NCI-H1092 (cell line): ENCODE results near the gene SELENOV.

ENCODE experiments used
- DNase-seq: peaks from one replicate; lab custom pipeline; 2025; lab: John Stamatoyannopoulos, UW

SELENOV gene

GRCh38 chr19:39520541-39521484, 5.9 kb downstream of the SELENOV start:
- DNase-seq, result no peak

GRCh38 chr19:39524495-39524894, 9.6 kb downstream of the SELENOV start:
- DNase-seq, result no peak

DNA sequence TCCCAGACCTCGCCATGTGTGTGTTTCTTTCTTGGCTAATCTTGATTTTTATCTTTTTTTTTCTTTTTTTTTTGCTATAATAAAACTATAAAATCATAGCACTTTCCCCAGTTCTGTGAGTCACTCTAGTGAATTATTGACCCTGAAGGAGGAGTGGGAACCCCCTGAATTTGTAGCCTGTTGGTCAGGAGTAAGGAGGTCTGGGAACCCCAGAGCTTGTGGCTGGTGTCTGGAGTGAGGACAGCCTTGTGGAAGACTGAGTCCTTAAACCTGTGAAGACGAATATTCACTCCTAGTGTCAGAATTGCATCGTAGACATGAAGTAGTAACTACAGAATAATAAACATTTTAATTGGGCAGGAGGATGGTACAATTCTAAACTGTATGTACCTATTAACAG, 10.3 kb downstream of the SELENOV start:
- DNase-seq, result no peak

- DNase-seq, result no peak
Observed at GRCh38 chr19:39531834-39532232, 16.9 kb downstream of the SELENOV start.

DNA sequence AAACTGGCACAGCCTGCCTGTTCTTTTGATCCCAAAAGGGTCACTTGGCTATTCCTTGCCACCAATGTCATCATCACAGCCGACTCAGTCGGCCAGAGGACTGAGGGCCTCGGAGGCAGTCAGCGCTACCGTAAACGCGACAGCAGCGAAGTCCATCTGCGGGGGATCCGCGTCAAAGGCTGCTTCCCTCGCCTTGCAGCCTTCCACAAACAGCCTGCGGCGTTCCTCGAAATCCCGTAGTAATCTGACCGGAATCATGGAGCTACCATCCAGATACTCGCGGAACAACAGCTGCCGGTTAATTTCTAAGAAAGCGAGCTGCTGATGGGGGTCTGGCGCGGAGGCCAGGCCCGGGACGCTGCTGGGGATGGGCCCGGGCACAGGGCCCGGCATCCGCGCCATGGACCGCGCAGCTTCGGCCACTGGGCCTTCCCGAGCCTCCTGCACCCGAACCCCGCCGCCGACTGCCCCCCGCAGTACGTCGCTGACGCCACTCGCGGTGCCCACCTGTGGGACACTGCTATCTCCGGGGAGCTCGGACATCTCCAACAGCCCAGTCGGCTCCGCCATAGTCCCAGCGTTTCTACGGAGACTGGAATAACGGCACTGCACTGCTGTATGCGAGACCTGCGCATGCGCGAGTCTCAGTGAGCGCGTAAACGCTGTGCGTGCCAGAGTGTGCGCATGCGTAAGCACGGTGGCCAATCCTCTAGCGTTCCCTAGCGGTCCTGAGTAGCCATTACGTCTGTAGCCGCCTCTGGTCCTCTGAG, 17.5 kb downstream of the SELENOV start, which contains the start of gene EID2B:
Gene EID2B, minus strand, starts transcription at position 620 of the 770 bp plus-strand sequence. Its CDS starts 50 bp downstream, at position 570.
- peak; percentile 93 for DNase-seq

GRCh38 chr19:39533003-39533512, 18.1 kb downstream of the SELENOV start:
- no peak for DNase-seq

DNA sequence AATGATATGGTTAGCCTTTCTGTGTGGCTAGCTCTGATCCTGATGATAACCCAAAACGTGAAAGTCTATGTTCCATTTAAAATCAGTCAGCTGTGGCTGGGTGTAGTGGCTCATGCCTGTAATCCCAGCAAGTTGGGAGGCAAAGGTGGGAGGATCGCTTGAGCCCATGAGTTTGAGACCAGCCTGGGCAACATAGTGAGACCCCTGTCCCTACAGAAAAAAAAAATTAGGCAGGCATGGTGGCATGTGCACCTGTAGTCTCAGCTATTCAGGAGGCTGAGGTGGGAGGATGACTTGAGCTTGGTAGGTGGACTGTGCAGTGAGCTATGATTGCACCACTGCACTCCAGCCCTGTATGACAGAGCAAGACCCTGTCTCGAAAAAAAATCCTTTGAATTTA, 18.9 kb downstream of the SELENOV start:
- DNase-seq, result no peak

DNA sequence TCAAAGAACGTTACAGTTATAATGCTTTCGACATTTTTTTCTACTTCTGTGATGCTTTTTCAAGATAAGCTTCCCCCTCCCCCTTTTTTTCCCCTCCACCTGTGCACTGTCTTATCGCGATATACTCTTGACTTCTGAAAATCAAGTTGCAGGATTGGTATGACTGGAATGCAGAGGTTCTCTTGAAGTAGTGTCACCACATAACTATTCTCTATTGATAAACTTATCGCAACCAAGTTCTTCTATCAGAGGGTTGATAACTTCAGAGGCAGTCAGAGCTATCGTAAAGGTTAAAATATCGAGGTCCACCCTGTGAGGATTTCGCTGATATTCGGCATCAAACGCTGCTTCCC, 24.2 kb downstream of the SELENOV start:
- no peak for DNase-seq

DNA sequence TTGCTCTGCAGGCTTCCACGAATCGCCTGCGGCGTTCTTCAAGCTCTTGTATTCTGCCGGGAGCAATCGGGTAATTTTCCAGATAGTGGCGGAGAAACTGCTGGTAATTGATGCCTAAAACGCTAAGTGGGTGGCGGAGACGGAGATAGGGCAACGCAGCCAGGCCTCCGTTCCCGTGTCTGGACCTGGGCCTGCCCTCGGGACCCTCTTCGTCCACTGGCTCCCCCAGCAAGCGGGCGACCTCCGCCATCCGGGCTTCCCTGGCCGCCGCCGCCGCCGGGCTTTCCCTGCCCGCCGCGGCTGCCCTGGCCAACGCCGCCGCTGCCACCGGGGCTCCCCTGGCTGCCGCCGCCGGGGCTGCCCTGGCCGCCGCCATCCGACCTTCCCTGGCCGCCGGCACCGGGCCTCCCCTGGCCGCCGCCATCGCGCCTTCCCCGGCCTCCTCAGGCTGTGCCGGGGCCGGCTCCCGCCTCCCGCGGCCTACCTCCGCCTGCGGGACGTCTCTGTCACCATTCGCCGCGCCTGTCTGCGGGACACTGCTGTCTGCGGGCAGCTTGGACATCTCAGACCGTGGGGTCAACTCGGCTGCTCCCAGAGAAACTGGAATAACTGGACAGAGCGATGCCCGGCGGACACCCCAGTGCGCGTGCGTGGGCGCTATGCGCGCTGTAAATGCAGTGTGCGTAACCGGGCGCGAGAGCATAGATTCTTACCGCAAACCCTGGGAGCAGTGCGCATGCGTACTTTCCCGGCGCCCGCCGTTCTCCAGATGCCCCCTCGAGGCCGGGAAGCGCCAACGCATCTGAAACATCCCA, 24.8 kb downstream of the SELENOV start, which contains the start of gene EID2:
Gene EID2, minus strand, starts transcription at position 644 of the 815 bp plus-strand sequence. Its CDS starts 82 bp downstream, at position 562.
- DNase-seq, result peak; percentile 71

DNA sequence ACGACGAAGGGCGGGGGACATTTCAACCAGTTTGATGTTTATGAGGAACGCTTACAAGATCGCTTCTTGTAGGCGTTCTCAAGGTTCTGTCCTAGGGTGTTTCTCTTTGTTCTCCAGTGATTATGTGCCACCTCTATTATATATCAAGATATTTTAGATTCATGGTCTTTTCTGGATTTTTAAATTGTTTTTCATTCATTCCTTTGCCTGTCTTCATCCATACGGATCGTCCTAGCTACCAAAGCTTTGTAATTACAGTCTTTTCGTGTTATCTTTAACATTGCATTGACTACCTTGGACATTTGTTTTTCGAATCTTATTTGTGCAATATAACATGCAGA, 25.4 kb downstream of the SELENOV start:
- DNase-seq, result no peak

GRCh38 chr19:39542206-39542605, 27.3 kb downstream of the SELENOV start:
- no peak for DNase-seq

DNA sequence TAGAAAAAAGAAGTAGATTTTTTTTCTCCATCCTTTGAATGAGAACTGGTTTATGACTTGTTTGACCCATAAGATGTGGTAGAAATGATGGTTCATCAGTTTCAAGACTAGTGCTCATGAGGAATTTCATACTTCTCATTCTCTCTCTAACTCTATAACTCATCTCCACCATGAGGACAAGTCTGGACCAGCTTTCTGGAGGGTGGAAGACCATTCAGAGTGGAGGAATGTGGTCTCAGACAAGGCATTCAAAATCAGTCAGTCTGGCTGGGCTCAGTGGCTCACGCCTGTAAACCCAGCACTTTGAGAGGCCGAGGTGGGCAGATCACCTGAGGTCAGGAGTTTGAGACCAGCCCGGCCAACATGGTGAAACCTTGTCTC, 28.5 kb downstream of the SELENOV start:
- no peak for DNase-seq

DNA sequence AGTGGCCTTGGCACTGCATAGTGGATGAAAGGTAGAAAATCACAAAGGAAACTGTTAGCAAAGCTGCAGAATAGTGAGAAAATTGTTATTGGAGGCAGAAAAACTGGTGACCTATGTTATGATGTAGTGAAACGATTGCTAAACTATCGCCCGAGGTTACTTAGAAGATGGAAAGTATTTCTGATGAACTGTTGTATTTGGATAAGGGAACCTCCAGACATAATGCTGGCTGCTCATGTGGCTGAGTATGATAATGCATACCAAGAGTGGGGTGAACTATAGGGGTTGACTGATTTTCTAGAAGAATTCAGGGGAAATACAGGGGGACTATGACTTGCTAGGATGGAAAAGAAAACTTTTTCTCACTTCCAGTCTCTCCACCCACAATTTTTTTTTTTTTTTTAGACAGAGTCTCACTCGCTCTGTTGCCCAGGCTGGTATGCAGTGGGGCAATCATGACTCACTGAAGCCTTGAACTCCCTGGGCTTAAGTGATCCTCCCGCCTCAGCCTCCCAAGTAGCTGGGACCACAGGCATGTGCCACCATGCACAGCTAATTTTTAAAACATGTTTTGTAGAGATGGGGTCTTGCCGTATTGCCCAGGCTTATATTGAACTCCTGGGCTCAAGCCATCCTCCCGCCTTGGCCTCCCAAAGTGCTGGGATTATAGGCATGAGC, 29.4 kb downstream of the SELENOV start:
- DNase-seq, result no peak

DNA sequence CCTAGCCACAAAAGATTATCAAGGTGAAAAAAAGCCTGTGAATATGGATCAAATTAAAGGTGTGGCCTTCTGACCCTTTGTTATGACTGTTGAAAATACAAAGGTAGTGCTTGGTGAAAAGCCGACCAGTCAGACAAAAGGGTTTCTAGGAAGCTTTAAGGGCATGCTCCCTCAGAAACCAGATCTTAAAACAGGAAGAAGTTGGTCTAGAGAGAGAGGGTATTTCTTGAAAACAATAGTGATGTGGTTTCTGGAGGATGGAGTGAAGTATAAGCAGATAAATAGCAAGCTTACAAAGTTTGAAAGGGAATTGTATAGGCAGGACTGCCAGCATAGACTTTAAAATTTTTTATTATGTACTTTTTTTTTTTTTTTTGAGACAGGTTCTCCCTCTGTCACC, 30.0 kb downstream of the SELENOV start:
- DNase-seq, result no peak

DNA sequence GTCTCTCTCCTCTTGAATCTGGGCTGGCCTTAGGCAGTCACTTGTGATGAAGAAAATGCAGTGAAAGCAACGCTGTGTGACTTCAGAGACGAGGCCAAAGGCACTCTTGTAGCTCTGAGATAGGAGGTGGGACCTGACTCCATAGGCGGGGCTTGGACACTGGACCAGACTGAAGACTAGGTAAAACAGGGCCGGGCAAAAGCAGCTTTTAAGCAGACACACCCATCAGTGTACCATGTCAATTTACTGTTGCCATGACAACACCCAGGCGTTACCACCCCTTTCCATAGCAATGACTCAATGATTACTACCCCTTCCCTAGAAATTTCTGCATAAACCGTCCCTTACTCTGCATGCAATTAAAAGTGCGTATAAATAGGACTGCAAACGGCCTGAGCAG, 31.7 kb downstream of the SELENOV start:
- DNase-seq, result no peak

DNA sequence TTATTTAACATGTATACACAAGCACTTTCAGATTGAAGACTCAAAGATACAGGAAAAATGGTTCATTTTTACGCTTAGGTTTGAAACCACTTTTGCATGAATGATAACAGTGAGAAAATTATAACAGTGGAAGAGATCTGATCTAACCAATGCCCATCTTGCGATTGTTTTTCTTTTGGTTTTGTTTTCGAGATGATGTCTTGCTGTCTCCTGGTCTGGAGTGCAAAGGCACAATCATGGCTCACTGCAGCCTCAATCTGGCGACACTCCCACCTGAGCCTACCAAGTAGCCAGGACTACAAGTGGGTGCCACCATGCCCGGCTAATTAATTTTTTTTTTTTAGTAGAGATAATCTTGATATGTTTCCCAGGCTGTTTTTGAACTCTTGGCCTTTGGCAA, 35.3 kb downstream of the SELENOV start:
- no peak for DNase-seq

DNA sequence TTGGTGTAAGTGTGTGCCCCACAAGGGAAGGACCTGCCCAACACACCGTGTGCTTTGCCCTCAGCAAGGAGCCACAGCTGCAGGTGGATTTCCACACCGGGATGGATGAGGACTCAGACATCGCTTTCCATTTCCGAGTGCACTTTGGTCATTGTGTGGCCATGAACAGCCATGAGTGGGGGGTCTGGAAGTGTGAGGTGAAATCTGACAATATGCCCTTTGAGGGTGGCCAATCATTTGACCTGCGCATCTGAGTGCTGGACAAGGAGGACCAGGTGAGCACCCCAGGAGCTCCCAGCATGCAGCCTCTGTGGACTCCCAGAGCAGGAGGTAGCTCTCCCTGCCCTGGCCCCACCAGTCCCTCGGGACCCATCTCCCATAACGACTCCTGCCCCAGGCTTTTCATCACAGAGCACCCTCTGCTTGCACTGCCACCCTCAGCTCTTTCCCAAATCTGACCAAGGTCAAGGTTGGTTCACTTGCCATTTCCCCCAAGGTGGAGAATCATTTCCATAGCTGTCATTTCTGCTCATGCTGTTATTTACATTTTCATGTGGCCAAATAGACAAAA, 38.2 kb downstream of the SELENOV start:
- no peak for DNase-seq

- no peak for DNase-seq
Observed at GRCh38 chr19:39554701-39555311, 39.9 kb downstream of the SELENOV start.

- DNase-seq, result no peak
Observed at GRCh38 chr19:39555883-39556282, 40.9 kb downstream of the SELENOV start.

DNA sequence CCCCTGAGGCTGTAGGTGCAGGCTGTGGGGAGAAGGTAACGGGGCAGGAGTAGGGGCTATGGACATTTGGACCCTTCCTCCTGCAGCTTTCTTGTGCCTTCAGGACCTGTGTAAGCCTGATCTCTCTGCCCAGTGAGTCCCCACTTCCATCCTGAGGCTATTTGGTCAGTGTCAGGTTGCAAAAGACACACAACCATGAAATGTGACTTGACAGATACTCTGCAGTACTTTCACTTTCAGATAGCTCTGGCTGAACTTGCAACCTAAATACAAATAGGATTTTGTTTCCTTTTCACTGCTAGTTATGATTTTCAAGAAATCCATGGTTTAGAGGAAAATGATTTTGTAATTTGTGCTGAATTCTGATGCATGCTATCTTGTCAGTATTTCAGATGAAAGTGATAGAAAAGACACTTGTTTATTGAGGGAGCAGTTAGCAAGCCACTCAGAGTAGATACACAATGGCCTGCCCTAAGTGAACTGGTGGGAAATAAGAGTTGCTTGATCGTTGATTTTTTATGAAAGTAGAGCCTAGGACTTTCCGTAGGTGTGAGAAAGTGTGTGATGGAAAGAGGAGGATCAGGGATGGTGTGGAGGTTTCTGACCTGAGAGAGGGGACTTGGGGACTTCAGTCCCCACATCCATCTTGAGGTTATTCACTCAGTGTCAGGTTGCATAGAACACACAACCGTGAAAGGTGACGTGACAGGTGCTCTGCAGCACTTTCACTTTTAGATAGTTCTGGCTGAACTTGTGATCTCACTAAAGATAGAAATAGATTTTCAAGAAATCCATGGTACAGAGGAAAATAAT, 43.1 kb downstream of the SELENOV start:
- DNase-seq, result no peak
